Measurements from ENCODE around the gene DHX58.

Gene DHX58

DNA sequence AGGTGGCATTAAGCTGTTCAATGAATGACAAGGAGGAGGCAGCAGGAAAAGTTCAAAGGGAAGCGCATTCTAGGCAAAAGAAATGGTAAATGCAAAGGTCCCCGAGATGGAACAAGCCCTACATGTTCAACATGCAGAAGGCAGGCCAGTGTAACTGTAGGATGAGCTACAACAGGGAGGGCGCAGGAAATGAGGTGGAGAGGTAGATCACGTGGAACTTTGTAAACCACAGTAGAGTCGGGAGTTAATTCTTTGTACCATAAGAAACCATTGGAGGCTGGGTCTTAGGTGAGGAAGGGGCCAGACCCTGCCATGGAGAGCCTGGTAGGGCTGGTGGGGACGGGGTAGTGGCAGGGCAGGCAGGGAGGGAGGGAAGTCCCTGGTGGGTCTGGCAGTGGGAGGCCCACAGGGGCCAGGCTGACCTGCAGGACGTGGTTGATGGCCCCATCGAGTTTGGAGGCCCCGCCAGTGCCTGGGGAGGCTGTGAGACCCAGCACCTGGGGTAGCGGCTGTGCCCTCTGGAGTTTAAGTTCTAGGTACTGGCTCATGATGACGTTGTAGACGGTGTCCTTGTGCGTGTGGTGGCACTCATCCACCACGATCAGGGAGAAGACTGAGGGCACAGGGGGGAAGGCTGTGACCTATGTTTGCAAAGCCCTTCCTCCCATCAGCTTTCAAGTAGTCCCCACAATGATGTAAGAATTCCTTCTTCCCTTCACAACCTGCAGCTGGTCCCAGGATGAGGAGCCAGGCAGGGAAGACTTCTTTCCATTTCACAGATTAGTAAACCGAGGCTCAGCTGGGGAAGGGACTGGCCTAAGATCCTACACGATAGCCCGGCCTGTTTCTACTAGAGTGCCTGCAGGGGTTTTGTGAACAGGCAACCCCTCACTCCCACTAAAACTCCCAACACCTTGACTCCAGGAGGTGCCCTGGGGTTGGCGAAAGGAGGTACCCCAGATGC is 1.9 kb downstream of the DHX58 start:
- DNase-seq (ENCODE audit: low read depth in 2 of 2): no peak

GRCh38 chr17:42109086-42109485 is 3.4 kb downstream of the DHX58 start:
- no peak for DNase-seq (ENCODE audit: low read depth in 2 of 2)

GRCh38 chr17:42107597-42108576 is 4.6 kb downstream of the DHX58 start:
- no peak for DNase-seq (ENCODE audit: low read depth in 2 of 2)

DNA sequence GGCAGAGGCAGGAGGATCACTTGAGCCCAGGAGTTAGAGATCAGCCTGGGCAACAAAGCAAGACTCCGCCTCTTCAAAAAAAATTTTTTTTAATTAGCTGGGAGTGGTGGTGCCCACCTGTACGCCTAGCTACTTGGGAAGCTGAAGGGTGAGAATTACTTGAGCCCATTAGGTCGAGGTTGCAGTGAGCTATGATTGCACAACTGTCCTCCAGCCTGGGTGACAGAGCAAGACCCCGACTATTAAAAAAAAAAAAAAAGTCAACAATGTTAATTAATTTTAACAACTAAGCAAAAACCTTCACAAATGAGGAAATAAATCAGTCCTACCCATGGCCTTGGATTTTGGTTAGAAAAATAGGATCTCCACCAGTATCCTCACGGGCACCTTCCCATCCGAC is 5.4 kb downstream of the DHX58 start:
- DNase-seq (ENCODE audit: low read depth in 2 of 2): no peak

DNA sequence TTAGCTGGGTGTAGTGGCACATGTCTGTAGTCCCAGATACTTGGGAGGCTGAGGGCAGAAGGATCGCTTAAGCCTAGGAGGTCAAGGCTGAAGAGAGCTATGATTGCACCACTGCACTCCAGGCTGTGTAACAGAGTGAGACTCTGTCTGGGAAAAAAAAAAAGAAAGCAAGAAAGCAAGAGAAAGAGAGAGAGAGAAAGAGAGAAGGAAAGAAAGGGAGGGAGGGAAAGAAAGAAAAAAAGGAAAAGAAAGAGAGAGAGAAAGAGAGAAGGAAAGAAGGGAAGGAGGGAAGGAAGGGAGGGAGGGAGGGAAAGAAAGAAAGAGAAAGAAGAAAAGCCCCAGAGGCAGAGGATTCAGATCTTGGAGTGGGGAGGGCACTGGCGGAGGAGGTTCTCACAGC is 6.5 kb downstream of the DHX58 start:
- DNase-seq (ENCODE audit: low read depth in 2 of 2): no peak

- DNase-seq (ENCODE audit: low read depth in 2 of 2): no peak
Observed at GRCh38 chr17:42104264-42104663, 8.2 kb downstream of the DHX58 start.

DNA sequence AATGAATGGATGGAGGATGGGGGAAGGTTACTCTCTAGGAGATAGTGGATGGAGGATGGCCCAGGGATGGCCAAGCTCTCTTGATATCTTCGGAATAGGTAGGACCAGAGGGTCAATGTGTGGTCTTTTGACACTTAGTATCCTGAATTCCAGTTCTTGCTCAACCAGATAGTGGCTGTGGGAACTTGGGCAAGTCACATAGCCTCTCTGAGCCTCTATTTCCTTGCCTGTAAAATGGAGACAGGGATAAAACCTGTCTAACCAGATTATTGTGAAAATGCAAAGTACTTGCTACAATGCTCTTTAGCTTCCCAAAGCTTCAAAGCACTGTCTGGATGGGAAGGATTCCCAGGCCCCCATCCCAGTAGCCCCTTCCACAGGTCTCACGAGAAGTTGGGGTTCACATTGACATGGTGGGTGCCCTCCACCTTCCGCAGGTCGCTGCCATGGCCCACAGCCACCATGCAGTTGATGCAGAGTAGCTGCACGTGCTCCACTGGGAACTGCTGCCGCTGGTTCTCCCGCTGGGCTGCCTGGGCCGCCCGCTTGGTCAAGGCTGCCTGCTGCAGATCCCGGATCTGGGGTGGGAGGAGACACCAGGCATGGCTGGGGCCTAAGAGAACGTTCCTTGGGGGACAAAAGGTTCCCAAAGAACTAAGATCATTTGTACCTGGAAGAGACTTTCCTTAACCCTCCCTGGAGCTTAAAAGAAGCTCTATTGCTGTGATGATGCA is 9.1 kb downstream of the DHX58 start:
- no peak for DNase-seq (ENCODE audit: low read depth in 2 of 2)

- no peak for DNase-seq (ENCODE audit: low read depth in 2 of 2)
Observed at GRCh38 chr17:42101513-42102292, 10.8 kb downstream of the DHX58 start.

DNA sequence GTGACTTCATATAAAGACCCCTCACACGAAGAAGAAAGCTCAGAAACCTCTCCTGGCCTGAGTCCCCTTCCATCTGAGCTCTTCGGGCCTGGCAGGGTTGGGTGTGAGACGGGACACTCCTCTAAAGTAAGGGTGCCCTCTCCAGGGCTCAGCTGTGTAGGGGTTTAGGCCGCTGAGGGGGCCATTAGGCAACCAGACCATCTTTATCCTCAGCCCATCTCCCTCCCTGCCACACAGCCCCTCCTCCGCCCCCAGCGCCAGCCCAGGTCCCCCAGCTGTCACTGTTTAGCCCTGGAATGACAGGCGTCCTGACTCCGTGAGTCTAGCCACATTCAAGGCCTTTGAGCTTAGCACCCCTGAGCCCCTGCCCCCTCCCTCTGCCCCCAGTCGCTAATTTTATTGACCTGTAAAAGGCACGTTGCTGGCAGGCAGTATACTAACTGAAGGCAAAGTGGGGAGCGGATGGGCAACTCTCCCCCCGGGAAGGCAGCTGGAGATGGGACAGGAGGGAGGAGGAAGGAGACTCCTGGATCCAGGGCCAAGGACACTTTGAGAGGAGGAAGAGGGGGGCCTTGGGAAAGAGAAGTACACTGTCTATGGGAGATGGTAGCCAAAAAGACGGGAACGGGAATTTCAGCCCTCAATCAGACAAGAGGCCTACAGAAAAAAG is 13.6 kb downstream of the DHX58 start:
- no peak for DNase-seq (ENCODE audit: low read depth in 2 of 2)

DNA sequence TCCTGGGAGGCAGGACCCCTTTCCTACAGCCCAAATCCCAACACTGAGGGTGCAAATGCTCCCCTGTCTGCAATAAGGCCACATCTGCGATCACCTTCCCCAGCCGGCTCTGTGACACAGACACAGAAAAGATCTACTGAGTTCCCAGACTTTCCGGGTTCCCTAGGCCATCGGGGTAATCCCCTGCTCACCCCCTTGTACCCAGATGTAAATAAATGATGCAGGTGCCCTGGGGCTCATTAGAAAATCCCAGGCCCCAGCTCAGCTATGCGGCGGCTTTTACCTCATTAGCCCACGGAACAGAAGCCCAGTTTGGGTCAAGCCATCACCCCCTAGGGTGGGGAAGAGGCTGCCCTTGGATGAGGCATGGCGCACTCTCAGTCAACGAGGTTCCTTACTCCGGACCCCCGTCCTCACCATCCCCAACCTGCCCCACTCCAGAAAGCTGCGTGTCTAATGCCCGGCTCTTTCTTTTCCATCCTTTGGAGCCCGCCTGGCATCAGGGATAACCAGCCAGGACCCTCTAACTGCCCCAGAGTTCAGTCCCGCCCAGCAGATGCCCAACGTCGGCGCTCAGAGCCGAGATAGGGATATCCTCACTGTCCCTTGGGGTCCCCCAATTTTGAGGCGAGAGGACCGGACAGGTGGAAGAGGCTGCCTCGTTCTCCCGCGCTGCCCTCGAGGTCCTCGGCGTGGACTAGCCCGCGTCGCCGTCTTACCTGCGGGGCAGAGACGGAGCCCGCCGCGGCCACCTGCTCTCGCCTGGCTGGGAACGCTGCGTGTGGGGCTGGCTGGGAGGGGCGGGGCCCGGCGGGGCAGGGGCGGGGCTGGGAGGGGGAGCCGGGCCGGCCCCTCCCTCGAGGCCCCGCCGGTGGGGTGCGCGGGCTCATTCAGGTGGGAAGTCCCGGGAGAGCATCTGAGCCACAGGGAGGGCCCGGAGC is 14.6 kb downstream of the DHX58 start, which contains the start of gene ZNF385C:
Gene ZNF385C, minus strand, starts transcription at position 783 of the 941 bp plus-strand sequence. CDS start 35,417 bp downstream, outside the sequence.
- DNase-seq (ENCODE audit: low read depth in 2 of 2): no peak

- no peak for DNase-seq (ENCODE audit: low read depth in 2 of 2)
Observed at GRCh38 chr17:42096360-42097111, 16.0 kb downstream of the DHX58 start.

DNA sequence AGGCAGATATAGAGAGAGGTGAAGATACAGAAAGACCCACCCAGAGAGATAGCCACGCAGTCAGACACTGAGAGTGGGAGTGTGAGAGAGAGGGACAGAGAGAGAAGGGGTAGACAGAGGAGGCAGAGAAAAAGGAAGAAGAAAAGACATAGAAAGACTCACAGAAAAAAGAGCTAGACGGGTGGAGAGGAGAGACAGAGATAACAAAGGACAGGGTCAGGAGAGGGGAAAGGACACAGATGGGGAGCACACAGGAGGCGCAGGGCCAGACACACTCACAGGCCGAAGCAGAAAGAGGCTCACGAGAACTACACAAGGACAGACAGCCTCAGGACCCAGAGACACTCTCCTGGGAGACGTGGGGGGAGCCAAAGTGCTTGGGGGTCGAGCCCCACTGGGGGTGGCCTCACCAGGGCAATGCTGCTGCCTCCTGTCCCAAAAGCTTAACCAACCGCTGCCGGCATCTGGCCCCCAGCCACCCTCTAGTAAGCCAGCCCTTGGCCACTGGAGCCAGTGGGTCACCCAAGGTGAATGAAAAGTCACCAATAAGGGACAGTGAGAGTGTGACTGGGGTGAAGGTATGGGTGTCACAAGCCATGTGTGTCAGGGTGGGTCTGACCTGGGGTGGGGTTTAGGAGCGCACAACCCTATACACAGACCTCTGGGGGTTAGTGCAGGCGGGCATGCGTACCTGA is 18.0 kb downstream of the DHX58 start:
- no peak for DNase-seq (ENCODE audit: low read depth in 2 of 2)

DNA sequence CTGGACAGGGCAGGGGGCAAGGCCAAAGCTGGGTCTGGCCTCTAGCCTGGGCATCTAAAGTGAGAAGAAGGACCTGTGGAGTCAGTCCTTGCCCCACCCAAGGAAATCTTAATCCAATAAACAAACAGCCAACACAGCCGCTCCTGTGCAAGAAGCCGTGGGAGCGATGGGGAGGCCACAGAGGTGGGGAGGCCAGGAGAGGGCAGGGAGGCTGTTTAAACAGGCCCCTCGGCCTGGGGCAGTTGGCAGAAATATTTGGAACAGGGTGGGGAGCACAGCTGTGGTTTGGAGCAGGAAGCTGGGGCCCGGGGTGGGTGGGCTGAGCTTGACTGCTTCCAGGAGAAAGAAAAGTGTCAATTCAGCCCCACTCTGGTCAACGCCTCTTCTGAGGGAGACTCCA is 19.6 kb downstream of the DHX58 start:
- DNase-seq (ENCODE audit: low read depth in 2 of 2): no peak

- DNase-seq (ENCODE audit: low read depth in 2 of 2): no peak
Observed at GRCh38 chr17:42090964-42091790, 21.3 kb downstream of the DHX58 start.

DNA sequence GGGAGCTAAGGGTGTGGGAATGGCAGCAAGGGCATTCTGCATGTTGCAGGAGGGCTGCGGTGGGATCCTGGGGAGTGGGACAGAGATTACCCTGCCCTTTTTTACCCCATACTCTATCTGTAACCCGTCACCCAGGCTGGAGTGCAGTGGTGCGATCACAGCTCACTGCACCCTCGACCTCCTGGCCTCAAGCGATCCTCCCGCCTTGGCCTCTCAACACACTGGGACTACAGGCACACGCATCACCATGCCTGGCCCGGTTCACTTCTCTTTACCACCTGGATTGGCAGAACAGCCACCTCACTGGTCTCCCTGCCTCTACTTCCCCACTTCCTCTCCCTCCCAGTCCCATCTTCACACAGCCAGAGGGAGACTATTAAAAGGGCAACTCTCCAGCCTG is 23.8 kb downstream of the DHX58 start:
- no peak for DNase-seq (ENCODE audit: low read depth in 2 of 2)

- DNase-seq (ENCODE audit: low read depth in 2 of 2): no peak
Observed at GRCh38 chr17:42087736-42088705, 24.5 kb downstream of the DHX58 start.
